SK-N-SH (cell line): ENCODE results near the gene IFI27L1. TPM values are rescaled to one million over a fixed set of nuclear protein-coding genes. Genes with fewer than 3 reads are reported as not detected.

Experiments
- CTCF ChIA-PET: fragments of 300-600, 350-600 bp; formaldehyde crosslinking; extraction: SDS; loops from one replicate; lab custom pipeline; 2021; lab: Yijun Ruan, JAX
- POLR2A ChIA-PET: fragments of 350-600 bp; sonication (Branson Sonifier 250); formaldehyde crosslinking; extraction: SDS; loops from one replicate; lab custom pipeline; 2020; ENCODE audit warnings: antibody characterized with exemption, inconsistent platforms; lab: Yijun Ruan, JAX
- DNase-seq: peaks from one replicate; pipeline ENCODE4 v3.0.0; 2012
- H2AFZ ChIP-seq: fragments of 200-600 bp; sonication (generic); 2 replicates; pipeline ENCODE4 v1.8.1; 2016; ENCODE audit warnings: antibody characterized with exemption, mild to moderate bottlenecking, low read depth
- H3F3A ChIP-seq: fragments of 200-600 bp; sonication (generic); replicated peaks from 2 replicates; pipeline ENCODE3; 2016; ENCODE audit warnings: antibody characterized with exemption, mild to moderate bottlenecking; ENCODE audit not compliant: insufficient read depth
- H3K27ac ChIP-seq, 2 experiments: fragments of 200-500 bp in 1 of 2; fragments of 200-600 bp in 1 of 2; sonication (Bioruptor generic) in 1 of 2; sonication (generic), shearing (Covaris generic) in 1 of 2; 2 replicates each; pipeline versions ENCODE4 v1.5.1 to v1.6.1; 2014 to 2016; ENCODE audit warnings: low read depth in 2 of 2, inconsistent platforms in 1 of 2, low read length in 1 of 2, mild to moderate bottlenecking in 1 of 2, mixed read lengths in 1 of 2
- H3K27me3 ChIP-seq: fragments of 200-600 bp; sonication (generic), shearing (Covaris generic); 2 replicates; pipeline ENCODE4 v1.6.1; 2016; ENCODE audit warnings: mixed run types; ENCODE audit not compliant: insufficient read depth
- H3K36me3 ChIP-seq, 2 experiments: fragments of 200-500 bp in 1 of 2; fragments of 200-600 bp in 1 of 2; sonication (Bioruptor generic) in 1 of 2; sonication (generic) in 1 of 2; replicated peaks in 1 of 2; 2 replicates each; pipeline versions ENCODE3 to v1.5.1; 2014 to 2016; ENCODE audit warnings: low read length in 1 of 2, mild to moderate bottlenecking in 1 of 2; ENCODE audit not compliant: insufficient read depth in 2 of 2, control insufficient read depth in 1 of 2
- H3K4me1 ChIP-seq, 2 experiments: fragments of 200-500 bp in 1 of 2; fragments of 200-600 bp in 1 of 2; sonication (Bioruptor generic) in 1 of 2; sonication (generic), shearing (Covaris generic) in 1 of 2; 2 replicates each; pipeline versions ENCODE4 v1.5.1 to v1.6.1; 2014 to 2016; ENCODE audit warnings: low read depth in 1 of 2, low read length in 1 of 2, mixed run types in 1 of 2; ENCODE audit not compliant: insufficient read depth in 2 of 2, control insufficient read depth in 1 of 2
- H3K4me2 ChIP-seq: fragments of 200-600 bp; sonication (generic), shearing (Covaris generic); 2 replicates; pipeline ENCODE4 v1.6.1; 2017; ENCODE audit warnings: mixed run types
- H3K4me3 ChIP-seq, 2 experiments: fragments of 200-500 bp in 1 of 2; fragments of 200-600 bp in 1 of 2; sonication (Bioruptor generic) in 1 of 2; sonication (generic), shearing (Covaris generic) in 1 of 2; 2 replicates each; pipeline versions ENCODE4 v1.5.1 to v1.8.1; 2014 to 2016; ENCODE audit warnings: low read depth in 2 of 2, inconsistent platforms in 1 of 2, low read length in 1 of 2, mild to moderate bottlenecking in 1 of 2, mixed read lengths in 1 of 2, moderate library complexity in 1 of 2
- H3K79me2 ChIP-seq: fragments of 200-600 bp; sonication (generic); 2 replicates; pipeline ENCODE4 v1.8.1; 2017; ENCODE audit warnings: mild to moderate bottlenecking; ENCODE audit not compliant: insufficient read depth
- H3K9ac ChIP-seq: fragments of 200-600 bp; sonication (generic); 2 replicates; pipeline ENCODE4 v1.6.1; 2017; ENCODE audit warnings: mixed run types
- H3K9me2 ChIP-seq: fragments of 200-600 bp; sonication (generic); 2 replicates; pipeline ENCODE4 v1.6.1; 2017; ENCODE audit warnings: mixed run types
- H3K9me3 ChIP-seq: fragments of 200-600 bp; sonication (generic); 2 replicates; pipeline ENCODE4 v1.6.1; 2017; ENCODE audit warnings: mixed run types, mild to moderate bottlenecking, moderate library complexity
- H4K20me1 ChIP-seq: fragments of 200-600 bp; sonication (generic); 2 replicates; pipeline ENCODE4 v1.6.1; 2017; ENCODE audit warnings: mild to moderate bottlenecking, mixed run types; ENCODE audit not compliant: insufficient read depth
- CHD2 ChIP-seq: fragments of 150-350 bp; IDR thresholded peaks from 2 replicates; pipeline ENCODE4 v1.6.1; 2018; ENCODE audit warnings: low read length; ENCODE audit not compliant: partially characterized antibody
- ELF1 ChIP-seq: IDR thresholded peaks from 2 replicates; pipeline ENCODE4 v1.4.0; 2012
- EZH2phosphoT487 ChIP-seq: fragments of 200-600 bp; sonication (generic); IDR thresholded peaks from 2 replicates; pipeline ENCODE4 v1.6.1; 2017; ENCODE audit warnings: low read depth, mixed run types, mild to moderate bottlenecking, antibody characterized with exemption, moderate library complexity, borderline replicate concordance
- FOSL2 ChIP-seq: IDR thresholded peaks from 2 replicates; pipeline ENCODE4 v1.4.0; 2012; ENCODE audit warnings: low read depth, mild to moderate bottlenecking, moderate library complexity, borderline replicate concordance
- FOXJ3 ChIP-seq: sonication (generic); formaldehyde crosslinking; IDR thresholded peaks from 2 replicates; pipeline ENCODE4 v1.5.1; 2020; ENCODE audit warnings: mild to moderate bottlenecking, missing genetic modification reagents
- IRF3 ChIP-seq: fragments of 150-350 bp; IDR thresholded peaks from 2 replicates; pipeline ENCODE4 v1.6.1; 2016; ENCODE audit warnings: mild to moderate bottlenecking, low read depth, low read length
- JUND ChIP-seq: IDR thresholded peaks from 2 replicates; pipeline ENCODE4 v1.4.0; 2012
- MEF2A ChIP-seq: IDR thresholded peaks from 2 replicates; pipeline ENCODE4 v1.4.0; 2012; ENCODE audit warnings: low read depth, borderline replicate concordance
- MXI1 ChIP-seq: IDR thresholded peaks from 2 replicates; pipeline ENCODE4 v1.6.1; 2012; ENCODE audit warnings: mild to moderate bottlenecking, low read depth, low read length, improper control_type of control experiment
- NFIC ChIP-seq: IDR thresholded peaks from 2 replicates; pipeline ENCODE4 v1.4.0; 2012; ENCODE audit warnings: borderline replicate concordance
- RAD21 ChIP-seq: IDR thresholded peaks from 2 replicates; pipeline ENCODE4 v1.6.1; 2012; ENCODE audit warnings: mild to moderate bottlenecking, low read length
- TAF1 ChIP-seq: IDR thresholded peaks from 2 replicates; pipeline ENCODE4 v1.6.1; 2012; ENCODE audit warnings: low read depth, mild to moderate bottlenecking, low read length, moderate library complexity, borderline replicate concordance
- TCF12 ChIP-seq: IDR thresholded peaks from 2 replicates; pipeline ENCODE4 v1.4.0; 2012
- USF1 ChIP-seq: IDR thresholded peaks from 2 replicates; pipeline ENCODE4 v1.4.0; 2012; ENCODE audit warnings: low read depth, borderline replicate concordance
- WGBS: methylation state at CpG from one replicate; pipeline ENCODE4 v1.1.6; 2017; ENCODE audit warnings: low lambda C conversion rate; 5-methylcytosine and 5-hydroxymethylcytosine counted together
- polyA plus RNA-seq, 3 experiments: library from polyadenylated mRNA; depleted of rRNA; stranded (reverse); fragments of >200 nt; gene quantifications; 2 replicates each; pipeline ENCODE4 v1.2.3, GENCODE V29; 2012
- TF ChIP-seq, protein P1 (sequence below): IDR thresholded peaks from 2 replicates; pipeline ENCODE4; 2012

Gene IFI27L1
- polyA plus RNA-seq, 1 of the 3 experiments (the other 2 are of a cell fraction): 35.3 TPM

DNA sequence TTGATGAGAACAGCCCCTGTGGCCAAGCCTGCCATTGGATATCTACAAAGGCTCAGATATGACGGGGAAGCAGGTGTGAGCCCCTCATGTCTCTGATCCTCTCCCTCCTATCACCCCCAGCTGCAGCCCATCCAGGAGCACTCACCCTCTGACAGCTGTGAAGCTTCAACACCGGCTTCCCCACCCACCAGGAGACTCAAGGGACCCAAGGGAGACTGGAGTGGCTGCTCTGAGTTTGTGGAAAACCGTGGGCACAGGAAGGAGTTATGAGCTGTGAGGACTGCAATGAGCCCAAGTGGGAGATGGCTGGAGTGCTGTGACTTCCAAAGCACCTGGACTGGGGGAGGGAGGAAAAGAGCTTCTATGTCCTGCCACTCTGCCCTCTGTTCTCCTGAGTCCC is 40.4 kb downstream of the IFI27L1 start:
- Histone ChIP-seq H3K36me3 (no peaks in the 10 kb centered on the region), H3K9me2 (no peaks in the 10 kb centered on the region), H3K27ac (peak overlapping the region in 1 of 2 experiments; percentile 24; a peak in 1 of 4 replicates), H3K4me2 (no peak overlapping the region), H3K4me3 (no peak overlapping the region), H3K9ac (no peak overlapping the region), H3K9me3 (no peaks in the 10 kb centered on the region), H2AFZ (no peak overlapping the region), H3K27me3 (no peaks in the 10 kb centered on the region), H3K79me2 (no peaks in the 10 kb centered on the region), H3F3A (no peaks in the 10 kb centered on the region), H3K4me1 (peaks cover 0 to 3% of the 10 kb centered on the region in 2 experiments; a peak in 1 of 4 replicates)
- no peak for DNase-seq
- CTCF ChIA-PET: interaction anchor here (0.9 to 2.2 kb wide), 2 partner anchors 10 to 85 kb away, joined by 3 to 7 read pairs; no protein-coding TSS in a partner anchor
- POLR2A ChIA-PET: no interaction called here
- WGBS: 31% methylated on average over 2 of the region's 3 CpGs
- no peak for TF ChIP-seq USF1
- no peak for TF ChIP-seq EZH2phosphoT487
- TF ChIP-seq, protein P1, sequence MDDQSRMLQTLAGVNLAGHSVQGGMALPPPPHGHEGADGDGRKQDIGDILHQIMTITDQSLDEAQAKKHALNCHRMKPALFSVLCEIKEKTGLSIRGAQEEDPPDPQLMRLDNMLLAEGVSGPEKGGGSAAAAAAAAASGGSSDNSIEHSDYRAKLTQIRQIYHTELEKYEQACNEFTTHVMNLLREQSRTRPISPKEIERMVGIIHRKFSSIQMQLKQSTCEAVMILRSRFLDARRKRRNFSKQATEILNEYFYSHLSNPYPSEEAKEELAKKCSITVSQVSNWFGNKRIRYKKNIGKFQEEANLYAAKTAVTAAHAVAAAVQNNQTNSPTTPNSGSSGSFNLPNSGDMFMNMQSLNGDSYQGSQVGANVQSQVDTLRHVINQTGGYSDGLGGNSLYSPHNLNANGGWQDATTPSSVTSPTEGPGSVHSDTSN: no peak
- no peak for TF ChIP-seq IRF3
- no peak for TF ChIP-seq NFIC
- TF ChIP-seq TAF1: no peak
- no peak for TF ChIP-seq MXI1
- no peak for TF ChIP-seq MEF2A
- TF ChIP-seq TCF12: no peak
- TF ChIP-seq FOSL2: no peak
- no peak for TF ChIP-seq FOXJ3
- no peak for TF ChIP-seq JUND
- no peak for TF ChIP-seq CHD2
- no peak for TF ChIP-seq ELF1
- TF ChIP-seq, all 33 proteins: peak for 0
- H4K20me1 ChIP-seq: no peaks in the 10 kb centered on the region

GRCh38 chr14:94122438-94122837 is 41.3 kb downstream of the IFI27L1 start:
- Histone ChIP-seq H3K36me3 (peaks cover 0 to 2% of the 10 kb centered on the region in 2 experiments), H3K9me2 (no peaks in the 10 kb centered on the region), H3K79me2 (no peaks in the 10 kb centered on the region), H3K4me3 (no peak overlapping the region), H3K27ac (no peak overlapping the region), H3K4me1 (peaks cover 0 to 3% of the 10 kb centered on the region in 2 experiments; a peak in 1 of 4 replicates), H3K4me2 (no peak overlapping the region), H3K27me3 (no peaks in the 10 kb centered on the region), H4K20me1 (no peaks in the 10 kb centered on the region), H3F3A (no peaks in the 10 kb centered on the region), H2AFZ (no peak overlapping the region), H3K9ac (no peak overlapping the region), H3K9me3 (no peaks in the 10 kb centered on the region)
- no peak for TF ChIP-seq RAD21
- whole genome bisulfite sequencing: 49% methylated on average over 2 of the region's 3 CpGs
- CTCF ChIA-PET: interaction anchor here (2.2 kb wide), 1 partner anchor 9 kb away, joined by 7 read pairs; no protein-coding TSS in a partner anchor
- DNase-seq: no peak
- POLR2A ChIA-PET: no interaction called here
